H1 (cell line): ENCODE data around the gene PITX1. TPM values are rescaled to one million over a fixed set of nuclear protein-coding genes. Genes with fewer than 3 reads are reported as not detected.

Source experiments
- CTCF ChIA-PET: fragments of 300-600 bp; sonication (Branson Sonifier 250); formaldehyde crosslinking; loops from one replicate; lab custom pipeline; 2021; ENCODE audit not compliant: partially characterized antibody; lab: Charles Lee
- POLR2A ChIA-PET: fragments of 300-600 bp; sonication (Branson Sonifier 250); formaldehyde crosslinking; loops from one replicate; lab custom pipeline; 2021; ENCODE audit warnings: inconsistent platforms; ENCODE audit not compliant: partially characterized antibody; lab: Charles Lee
- DNase-seq, 2 experiments: peaks; one replicate each; pipeline versions ENCODE4 v3.0.0 to v3.0.0-alpha.2; 2010 to 2022; ENCODE audit warnings: low spot score in 2 of 2, low read depth in 1 of 2, mixed read lengths in 1 of 2
- FAIRE-seq: peaks from 2 replicates; lab custom pipeline; 2011; peaks lifted over from hg19 to GRCh38; lab: Jason Lieb, UNC
- H2AFZ ChIP-seq: 2 replicates; pipeline ENCODE4 v1.8.1; 2012; ENCODE audit warnings: low read length, inconsistent platforms
- H2AK5ac ChIP-seq: 2 replicates; pipeline ENCODE4 v1.6.1; 2013; ENCODE audit warnings: low read depth, low read length
- H2BK120ac ChIP-seq: replicated peaks from 2 replicates; pipeline ENCODE3; 2013; ENCODE audit warnings: low read depth, low read length, inconsistent platforms
- H2BK12ac ChIP-seq: 2 replicates; pipeline ENCODE4 v1.6.1; 2013; ENCODE audit warnings: low read depth, low read length
- H2BK15ac ChIP-seq: 2 replicates; pipeline ENCODE4 v1.6.1; 2013; ENCODE audit warnings: low read length
- H2BK20ac ChIP-seq: 2 replicates; pipeline ENCODE4 v1.6.1; 2013; ENCODE audit warnings: low read length
- H2BK5ac ChIP-seq: 2 replicates; pipeline ENCODE4 v1.6.1; 2013; ENCODE audit warnings: low read depth, low read length
- H3K14ac ChIP-seq: 2 replicates; pipeline ENCODE4 v1.6.1; 2013; ENCODE audit warnings: inconsistent platforms; ENCODE audit not compliant: insufficient read length
- H3K18ac ChIP-seq: 2 replicates; pipeline ENCODE4 v1.6.1; 2013; ENCODE audit warnings: low read length; ENCODE audit errors: extremely low read depth
- H3K23ac ChIP-seq: 2 replicates; pipeline ENCODE4 v1.6.1; 2013; ENCODE audit warnings: inconsistent platforms; ENCODE audit not compliant: insufficient read length
- H3K23me2 ChIP-seq: 2 replicates; pipeline ENCODE4 v1.6.1; 2013; ENCODE audit warnings: low read depth, low read length
- H3K27ac ChIP-seq: 2 replicates; pipeline ENCODE4 v1.6.1; 2011; ENCODE audit warnings: low read depth, low read length, inconsistent platforms
- H3K27me3 ChIP-seq, 4 experiments: replicated peaks in 1 of 4; 1 replicate in 1 of 4; 2 replicates in 3 of 4; pipeline versions ENCODE4 v1.6.1 to v1.8.1; 2011 to 2013; ENCODE audit warnings: low read length in 3 of 4, mild to moderate bottlenecking in 3 of 4, inconsistent platforms in 2 of 4, mixed read lengths in 2 of 4, moderate library complexity in 1 of 4; ENCODE audit not compliant: control insufficient read depth in 3 of 4, insufficient read depth in 3 of 4; ENCODE audit errors: extremely low read depth in 1 of 4
- H3K36me3 ChIP-seq, 4 experiments: 2 replicates each; pipeline versions ENCODE4 v1.6.1 to v1.8.1; 2011 to 2013; ENCODE audit warnings: mild to moderate bottlenecking in 4 of 4, low read length in 3 of 4, moderate library complexity in 2 of 4, control low read depth in 1 of 4, inconsistent platforms in 1 of 4; ENCODE audit not compliant: insufficient read depth in 4 of 4, control insufficient read depth in 2 of 4
- H3K4ac ChIP-seq: replicated peaks from 2 replicates; pipeline ENCODE3; 2013; ENCODE audit warnings: low read length, low read depth, mixed read lengths, inconsistent platforms; ENCODE audit not compliant: insufficient read length
- H3K4me1 ChIP-seq, 4 experiments: replicated peaks in 1 of 4; 1 replicate in 1 of 4; 2 replicates in 3 of 4; pipeline versions ENCODE4 v1.6.1 to v1.8.1; 2011 to 2013; ENCODE audit warnings: low read length in 3 of 4, inconsistent platforms in 2 of 4, mixed read lengths in 1 of 4; ENCODE audit not compliant: insufficient read depth in 4 of 4, control insufficient read depth in 3 of 4
- H3K4me2 ChIP-seq, 2 experiments: 2 replicates each; pipeline versions ENCODE4 v1.6.1 to v1.8.1; 2011 to 2013; ENCODE audit warnings: low read depth in 2 of 2, low read length in 2 of 2, control low read depth in 1 of 2, inconsistent platforms in 1 of 2, mild to moderate bottlenecking in 1 of 2; ENCODE audit not compliant: insufficient read depth in 1 of 2
- H3K4me3 ChIP-seq, 4 experiments: fragments of 200-600, 300-600 bp in 1 of 4; sonication (generic), shearing (Covaris generic), sonication (Bioruptor Twin) in 1 of 4; 2 replicates each; pipeline versions ENCODE4 v1.5.1 to v1.8.1; 2011 to 2016; ENCODE audit warnings: low read length in 4 of 4, low read depth in 3 of 4, control low read depth in 2 of 4, inconsistent platforms in 2 of 4, mild to moderate bottlenecking in 2 of 4, mixed read lengths in 1 of 4, moderate library complexity in 1 of 4; ENCODE audit not compliant: insufficient read depth in 2 of 4; ENCODE audit errors: extremely low read depth in 1 of 4
- H3K56ac ChIP-seq: replicated peaks from 2 replicates; pipeline ENCODE3; 2013; ENCODE audit warnings: low read depth, mild to moderate bottlenecking, mixed read lengths, low read length, inconsistent platforms; ENCODE audit not compliant: insufficient read length
- H3K79me1 ChIP-seq: 2 replicates; pipeline ENCODE4 v1.6.1; 2013; ENCODE audit warnings: low read depth, low read length, control low read depth
- H3K79me2 ChIP-seq, 2 experiments: 2 replicates each; pipeline versions ENCODE4 v1.6.1 to v1.8.1; 2012 to 2013; ENCODE audit warnings: low read length in 2 of 2, mild to moderate bottlenecking in 2 of 2, inconsistent platforms in 1 of 2; ENCODE audit not compliant: insufficient read depth in 2 of 2, control insufficient read depth in 1 of 2
- H3K9ac ChIP-seq, 4 experiments: replicated peaks in 1 of 4; 1 replicate in 1 of 4; 2 replicates in 3 of 4; pipeline versions ENCODE4 v1.6.1 to v1.8.1; 2011 to 2013; ENCODE audit warnings: low read depth in 3 of 4, low read length in 3 of 4, control low read depth in 2 of 4, mild to moderate bottlenecking in 2 of 4, moderate library complexity in 2 of 4, inconsistent platforms in 1 of 4; ENCODE audit errors: extremely low read depth in 1 of 4
- H3K9me3 ChIP-seq, 2 experiments: 2 replicates each; pipeline versions ENCODE4 v1.6.1 to v1.8.1; 2012 to 2013; ENCODE audit warnings: mild to moderate bottlenecking in 2 of 2, moderate library complexity in 2 of 2, control low read depth in 1 of 2, inconsistent platforms in 1 of 2, low read depth in 1 of 2, low read length in 1 of 2, mixed read lengths in 1 of 2; ENCODE audit not compliant: insufficient read depth in 2 of 2
- H4K20me1 ChIP-seq, 2 experiments: replicated peaks in 1 of 2; 2 replicates each; pipeline versions ENCODE3 to v1.8.1; 2011 to 2013; ENCODE audit warnings: inconsistent platforms in 2 of 2, low read length in 2 of 2, mild to moderate bottlenecking in 1 of 2; ENCODE audit not compliant: insufficient read depth in 2 of 2, control insufficient read depth in 1 of 2
- H4K5ac ChIP-seq: 2 replicates; pipeline ENCODE4 v1.6.1; 2013; ENCODE audit warnings: low read length, low read depth, mixed read lengths, inconsistent platforms; ENCODE audit not compliant: insufficient read length
- H4K8ac ChIP-seq: 2 replicates; pipeline ENCODE4 v1.8.0; 2013; ENCODE audit warnings: mild to moderate bottlenecking, moderate library complexity, low read length, inconsistent platforms; ENCODE audit not compliant: insufficient read depth; ENCODE audit errors: extremely low read depth
- H4K91ac ChIP-seq: replicated peaks from 2 replicates; pipeline ENCODE3; 2013; ENCODE audit warnings: low read length, mixed read lengths, inconsistent platforms; ENCODE audit not compliant: insufficient read length
- CBX5 ChIP-seq: fragments of 300-800, 300-1000 bp; sonication (generic); IDR thresholded peaks from 2 replicates; pipeline ENCODE4 v1.7.1; 2016; ENCODE audit warnings: antibody characterized with exemption, low read length, low read depth
- JUN ChIP-seq: IDR thresholded peaks from 2 replicates; pipeline ENCODE4 v1.6.1; 2011; ENCODE audit warnings: low read depth, mild to moderate bottlenecking, improper control_type of control experiment, low read length
- KDM4A ChIP-seq: IDR thresholded peaks from one replicate; pipeline ENCODE4 v1.7.1; 2012; ENCODE audit warnings: low read depth, mild to moderate bottlenecking, moderate library complexity, low read length, inconsistent platforms; ENCODE audit not compliant: severe bottlenecking
- NRF1 ChIP-seq: IDR thresholded peaks from 2 replicates; pipeline ENCODE4 v1.6.1; 2011; ENCODE audit warnings: mild to moderate bottlenecking, low read depth, low read length, improper control_type of control experiment
- POLR2AphosphoS5 ChIP-seq: IDR thresholded peaks from 2 replicates; pipeline ENCODE4 v1.6.1; 2011; ENCODE audit warnings: low read depth, low read length
- SUZ12 ChIP-seq: fragments of 200-600 bp; sonication (generic); IDR thresholded peaks from 2 replicates; pipeline ENCODE4 v1.6.1; 2012; ENCODE audit warnings: mild to moderate bottlenecking, inconsistent platforms, low read length, moderate library complexity, mixed read lengths
- TCF12 ChIP-seq: IDR thresholded peaks from 2 replicates; pipeline ENCODE4 v1.6.1; 2011; ENCODE audit warnings: low read depth, mild to moderate bottlenecking, low read length
- WGBS, 2 experiments: shearing (Covaris generic) in 1 of 2; methylation state at CpG; one replicate each; pipeline versions ENCODE4 v1.1.6 to v1.1.7; 2013 to 2015; ENCODE audit warnings: low lambda C conversion rate in 2 of 2, mixed read lengths in 2 of 2, inconsistent platforms in 1 of 2, low coverage in 1 of 2, missing lambda C conversion rate in 1 of 2; ENCODE audit not compliant: insufficient replicate concordance in 2 of 2, insufficient coverage in 1 of 2, insufficient read length in 1 of 2; ENCODE audit errors: extremely low coverage in 1 of 2, missing lambda C conversion rate in 1 of 2; 5-methylcytosine and 5-hydroxymethylcytosine counted together
- polyA plus RNA-seq, 7 experiments: library from polyadenylated mRNA; depleted of rRNA in 3 of 7; stranded (reverse) in 5 of 7; unstranded in 2 of 7; fragments of >200 nt in 5 of 7; fragments of 200-250 nt in 2 of 7; gene quantifications; 1 replicate in 5 of 7; 2 replicates in 1 of 7; 4 replicates in 1 of 7; pipeline versions ENCODE4 v1.2.1 to v1.2.3, GENCODE V29; 2011 to 2013; ENCODE audit warnings: missing spikeins in 2 of 7, mixed read lengths in 2 of 7
- total RNA-seq: library from RNA; stranded (reverse); fragmentation: NEBNext Ultra II Directional; extraction: Animal tissue kit (Norgen Biotek cat#: 25700); gene quantifications from 2 replicates; pipeline ENCODE4 v1.2.1, GENCODE V29; 2021

PITX1 gene
- total and polyA plus RNA-seq, 2 of the 8 experiments (the other 6 are each of a cell fraction or from before 2014, with no cell fraction given), result 0.03 TPM; not detected in 1

DNA sequence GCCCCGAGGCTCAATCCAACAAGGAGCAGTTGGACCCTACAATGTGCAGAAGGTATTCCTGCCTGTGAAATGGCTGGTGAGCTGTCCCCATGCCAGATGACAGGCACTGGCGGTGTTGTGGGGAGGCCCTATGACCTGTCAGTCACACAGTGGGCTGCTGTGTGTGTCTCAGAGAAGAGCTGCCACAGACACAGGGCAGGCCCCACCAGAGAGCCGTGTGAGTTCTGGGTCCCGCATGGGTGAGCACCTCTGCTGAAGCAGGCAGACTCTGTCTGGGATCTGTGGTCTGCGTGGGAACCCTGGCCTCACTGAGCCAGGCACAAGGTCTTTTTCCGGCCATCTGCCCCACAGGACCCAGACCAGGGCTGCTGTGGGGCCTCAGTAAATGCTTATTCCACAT, 37.3 kb upstream of the PITX1 start:
- Histone ChIP-seq H3K4me1 (peaks cover 5 to 19% (median 5%) of the 10 kb centered on the region in 4 experiments; a peak in 6 of 7 replicates), H3K4ac (no peak overlapping the region), H3K79me1 (no peaks in the 10 kb centered on the region), H4K20me1 (peaks cover 3 to 10% of the 10 kb centered on the region in 2 experiments), H3K4me3 (no peak overlapping the region), H3K9me3 (no peaks in the 10 kb centered on the region), H3K18ac (no peak overlapping the region), H4K8ac (no peak overlapping the region), H2BK120ac (no peak overlapping the region), H3K79me2 (no peaks in the 10 kb centered on the region), H2BK15ac (no peak overlapping the region), H3K23me2 (no peaks in the 10 kb centered on the region), H2BK20ac (no peak overlapping the region), H3K9ac (no peak overlapping the region), H2AK5ac (no peak overlapping the region), H3K23ac (no peak overlapping the region), H2BK12ac (no peak overlapping the region), H3K14ac (no peak overlapping the region), H3K36me3 (no peaks in the 10 kb centered on the region), H3K27ac (no peak overlapping the region), H2BK5ac (no peak overlapping the region), H3K27me3 (peaks cover 11 to 95% (median 59%) of the 10 kb centered on the region in 4 experiments), H4K5ac (no peak overlapping the region), H3K56ac (no peak overlapping the region), H3K4me2 (no peak overlapping the region), H4K91ac (no peak overlapping the region), H2AFZ (no peak overlapping the region)
- FAIRE-seq (no peak), DNase-seq (no peak)
- ChIA-PET POLR2A (no interaction called here), CTCF (interaction anchor here (0.9 to 4.7 kb wide), 6 partner anchors 10 to 120 kb away, joined by 3 to 27 read pairs (median 4); no protein-coding TSS in a partner anchor)
- 91% methylated on average over 6 of the region's 6 CpGs; no CpG with 5 or more reads in 1 of the 2 experiments for WGBS, 2 experiments
- no peak for TF ChIP-seq JUN
- no peak for TF ChIP-seq CBX5
- TF ChIP-seq NRF1, result no peak
- no peak for TF ChIP-seq KDM4A
- no peak for TF ChIP-seq SUZ12
- no peak for TF ChIP-seq POLR2AphosphoS5
- TF ChIP-seq TCF12, result no peak
